Myometrial cell (primary cell): ENCODE measurements around the gene KREMEN1. TPM values are rescaled to one million over a fixed set of nuclear protein-coding genes. Genes with fewer than 3 reads are reported as not detected.

Experiments used
- total RNA-seq: library from RNA; depleted of rRNA; stranded (reverse); fragments of >200 nt; gene quantifications from 2 replicates; pipeline ENCODE4 v1.2.3, GENCODE V29; 2015

Gene KREMEN1, protein sequence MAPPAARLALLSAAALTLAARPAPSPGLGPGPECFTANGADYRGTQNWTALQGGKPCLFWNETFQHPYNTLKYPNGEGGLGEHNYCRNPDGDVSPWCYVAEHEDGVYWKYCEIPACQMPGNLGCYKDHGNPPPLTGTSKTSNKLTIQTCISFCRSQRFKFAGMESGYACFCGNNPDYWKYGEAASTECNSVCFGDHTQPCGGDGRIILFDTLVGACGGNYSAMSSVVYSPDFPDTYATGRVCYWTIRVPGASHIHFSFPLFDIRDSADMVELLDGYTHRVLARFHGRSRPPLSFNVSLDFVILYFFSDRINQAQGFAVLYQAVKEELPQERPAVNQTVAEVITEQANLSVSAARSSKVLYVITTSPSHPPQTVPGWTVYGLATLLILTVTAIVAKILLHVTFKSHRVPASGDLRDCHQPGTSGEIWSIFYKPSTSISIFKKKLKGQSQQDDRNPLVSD
- 4.3 and 4.4 TPM in 2 replicates for total RNA-seq

DNA sequence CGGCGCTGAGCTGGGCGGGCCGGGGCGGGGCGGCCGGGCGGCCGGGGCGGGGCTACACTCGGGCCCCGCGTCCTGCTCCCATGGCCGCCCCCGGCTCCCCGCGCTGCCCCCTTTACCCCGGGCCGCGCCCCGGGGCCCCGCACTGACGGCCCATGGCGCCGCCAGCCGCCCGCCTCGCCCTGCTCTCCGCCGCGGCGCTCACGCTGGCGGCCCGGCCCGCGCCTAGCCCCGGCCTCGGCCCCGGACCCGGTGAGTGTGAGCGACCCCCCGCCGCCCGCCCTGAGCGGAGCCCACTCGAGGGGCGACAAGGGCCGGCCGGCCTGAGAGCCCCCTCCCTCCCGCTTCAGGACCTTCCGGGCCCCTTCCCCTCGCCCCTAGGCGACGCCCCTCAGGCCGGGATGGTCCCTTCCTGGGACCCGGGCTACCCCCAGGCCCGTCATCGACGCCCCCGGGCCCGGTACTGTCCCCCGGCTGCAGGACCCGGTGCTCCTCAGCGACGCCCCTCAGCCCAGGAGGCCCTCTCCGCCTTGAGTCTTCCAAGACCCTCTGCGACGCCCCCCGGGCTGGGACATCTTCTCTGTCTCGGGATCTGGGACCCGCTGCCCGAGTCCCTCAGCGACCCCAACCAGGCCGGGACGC, at the start of gene KREMEN1:
Gene KREMEN1, plus strand, starts transcription at position 57 of the 639 bp plus-strand sequence. Its CDS starts 96 bp downstream, at position 153.

DNA sequence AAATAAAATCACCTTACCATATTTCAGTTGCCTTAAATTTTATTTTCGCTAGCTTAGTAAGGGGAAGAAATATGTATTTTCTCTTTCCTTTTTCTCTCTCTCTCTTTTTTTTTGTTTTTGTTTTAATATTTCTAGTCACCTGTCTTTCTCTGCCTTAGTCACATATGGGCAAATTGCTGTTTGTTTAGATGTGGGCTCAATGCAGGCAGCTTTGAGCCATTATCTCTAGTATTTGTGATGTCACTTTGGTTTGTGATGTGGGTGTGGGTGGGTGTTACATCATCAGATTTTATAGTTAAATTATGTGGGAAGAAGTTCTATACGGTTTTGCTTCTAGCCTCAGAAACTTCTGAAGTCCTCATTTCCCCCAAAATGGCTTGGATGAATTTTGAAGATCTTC, 11.1 kb upstream of the KREMEN1 start, which contains the start of gene C22orf31:
Gene C22orf31, minus strand, starts transcription at position 59 of the 400 bp plus-strand sequence. Its CDS starts 39 bp downstream, at position 20.

GRCh38 chr22:29205594-29206371, 132.9 kb downstream of the KREMEN1 start, which contains the start of gene EMID1:
Gene EMID1, plus strand, starts transcription at chr22:29205896. Its CDS starts 143 bp downstream, at chr22:29206039.

Other genes with a start within 250 kb of the KREMEN1 start
- 6.0 and 6.3 TPM in 2 replicates for gene ZNRF3, start 189.5 kb upstream of the KREMEN1 start, total RNA-seq
- not detected in 2 replicates for gene C22orf31, start 11.2 kb upstream of the KREMEN1 start, total RNA-seq
- gene EMID1, start 132.9 kb downstream of the KREMEN1 start, total RNA-seq, result not detected in 2 replicates
- 19.5 and 22.5 TPM in 2 replicates for gene RHBDD3, start 194.9 kb downstream of the KREMEN1 start, total RNA-seq
- 229 and 240 TPM in 2 replicates for gene EWSR1, start 195.2 kb downstream of the KREMEN1 start, total RNA-seq
- gene GAS2L1, start 233.6 kb downstream of the KREMEN1 start, total RNA-seq, result 38.1 and 47.1 TPM in 2 replicates
- not detected in 2 replicates for gene RASL10A, start 242.7 kb downstream of the KREMEN1 start, total RNA-seq